GM12878 (cell line): ENCODE results near the gene ZNF850. TPM values are rescaled to one million over a fixed set of nuclear protein-coding genes. Genes with fewer than 3 reads are reported as not detected.

Source experiments
- ATAC-seq: fragments of 200-7000 bp; cut with Tn5 transposase; 3 replicates; pipeline ENCODE4 v1.9.1; 2020; ENCODE audit warnings: mild to moderate bottlenecking, moderate library complexity
- BruUV-seq: library from RNA; stranded (reverse); fragments of 400-500 nt; replicated peaks from 2 replicates; lab custom pipeline; 2021; lab: Mats Ljungman, UMichigan
- CTCF ChIA-PET: fragments of 300-600 bp; sonication (Branson Sonifier 250); formaldehyde crosslinking; extraction: SDS; loops from one replicate; lab custom pipeline; 2021; ENCODE audit warnings: inconsistent platforms; lab: Yijun Ruan, JAX
- POLR2A ChIA-PET: fragments of 350-600 bp; formaldehyde crosslinking; extraction: SDS; loops from one replicate; lab custom pipeline; 2021; ENCODE audit warnings: inconsistent platforms; lab: Charles Lee
- RAD21 ChIA-PET: fragments of 300-600 bp; sonication (Branson Sonifier 250); formaldehyde crosslinking; loops from one replicate; lab custom pipeline; 2023; ENCODE audit warnings: antibody characterized with exemption; ENCODE audit not compliant: unreplicated experiment; lab: Charles Lee
- SMC1A ChIA-PET: fragments of 300-600 bp; sonication (Branson Sonifier 250); formaldehyde crosslinking; loops from one replicate; lab custom pipeline; 2023; ENCODE audit not compliant: unreplicated experiment, uncharacterized antibody; lab: Charles Lee
- DNase-seq: peaks from one replicate; pipeline ENCODE4 v3.0.0-alpha.2; 2011; ENCODE audit warnings: low read depth, low spot score
- FAIRE-seq: peaks from 3 replicates; lab custom pipeline; 2011; peaks lifted over from hg19 to GRCh38; lab: Jason Lieb, UNC
- H2AFZ ChIP-seq: 2 replicates; pipeline ENCODE4 v1.6.0; 2011; ENCODE audit warnings: low read depth, low read length, control low read depth; ENCODE audit not compliant: control insufficient read depth
- H3K27ac ChIP-seq: 2 replicates; pipeline ENCODE4 v1.5.1; 2011; ENCODE audit warnings: control low read depth; ENCODE audit not compliant: control insufficient read depth, insufficient read depth
- H3K27me3 ChIP-seq, 2 experiments: replicated peaks in 1 of 2; 2 replicates each; pipeline versions ENCODE4 v1.6.0 to v1.6.1; 2011; ENCODE audit warnings: low read length in 1 of 2; ENCODE audit not compliant: control insufficient read depth in 2 of 2, insufficient read depth in 2 of 2
- H3K36me3 ChIP-seq, 2 experiments: 2 replicates each; pipeline ENCODE4 v1.5.1; 2011; ENCODE audit warnings: low read length in 1 of 2; ENCODE audit not compliant: control insufficient read depth in 2 of 2, insufficient read depth in 2 of 2
- H3K4me1 ChIP-seq: 2 replicates; pipeline ENCODE4 v1.6.1; 2011; ENCODE audit warnings: mild to moderate bottlenecking, low read length, moderate library complexity, mixed read lengths; ENCODE audit not compliant: control insufficient read depth, insufficient read depth
- H3K4me2 ChIP-seq: 2 replicates; pipeline ENCODE4 v1.6.0; 2011; ENCODE audit warnings: control low read depth; ENCODE audit not compliant: control insufficient read depth, insufficient read depth
- H3K4me3 ChIP-seq: fragments of 200-600 bp; sonication (generic); 2 replicates; pipeline ENCODE4 v1.5.1; 2016
- H3K79me2 ChIP-seq: 2 replicates; pipeline ENCODE4 v1.6.0; 2011; ENCODE audit warnings: low read length; ENCODE audit not compliant: control insufficient read depth, insufficient read depth
- H3K9ac ChIP-seq: 2 replicates; pipeline ENCODE4 v1.8.0; 2011; ENCODE audit warnings: low read length, control low read depth, mixed read lengths; ENCODE audit not compliant: control insufficient read depth, insufficient read depth
- H3K9me3 ChIP-seq: replicated peaks from 3 replicates; pipeline ENCODE4 v1.5.1; 2011; ENCODE audit warnings: mild to moderate bottlenecking, low read length; ENCODE audit not compliant: control insufficient read depth, insufficient read depth
- H4K20me1 ChIP-seq: 2 replicates; pipeline ENCODE4 v1.6.0; 2011; ENCODE audit not compliant: control insufficient read depth, insufficient read depth
- ATF7 ChIP-seq: fragments of 450-650 bp; IDR thresholded peaks from 2 replicates; pipeline ENCODE4 v1.6.1; 2016; ENCODE audit warnings: low read depth, mild to moderate bottlenecking
- HCFC1 ChIP-seq: fragments of 150-350 bp; IDR thresholded peaks from 2 replicates; pipeline ENCODE4 v1.6.1; 2014; ENCODE audit warnings: low read length
- HDGF ChIP-seq: fragments of 450-650 bp; IDR thresholded peaks from 2 replicates; pipeline ENCODE4 v1.6.1; 2016; ENCODE audit warnings: antibody characterized with exemption
- IRF3 ChIP-seq: fragments of 450-650 bp; IDR thresholded peaks from 2 replicates; pipeline ENCODE4 v1.6.1; 2014; ENCODE audit warnings: mild to moderate bottlenecking
- MEF2A ChIP-seq: IDR thresholded peaks from 2 replicates; pipeline ENCODE4 v1.6.1; 2011; ENCODE audit warnings: low read depth, mild to moderate bottlenecking, low read length, moderate library complexity; ENCODE audit not compliant: insufficient read depth
- POLR2AphosphoS2 ChIP-seq: IDR thresholded peaks from 2 replicates; pipeline ENCODE4 v1.6.1; 2011; ENCODE audit warnings: low read depth, mild to moderate bottlenecking, low read length, improper control_type of control experiment, moderate library complexity
- RB1 ChIP-seq: fragments of 450-650 bp; formaldehyde crosslinking; IDR thresholded peaks from 2 replicates; pipeline ENCODE4 v1.6.1; 2017; ENCODE audit warnings: mild to moderate bottlenecking, borderline replicate concordance
- RCOR1 ChIP-seq: conservative IDR thresholded peaks from 2 replicates; pipeline ENCODE4 v1.6.1; 2012; ENCODE audit warnings: low read depth, low read length, improper control_type of control experiment
- SREBF1 ChIP-seq: IDR thresholded peaks from 2 replicates; pipeline ENCODE4 v1.6.1; 2012; ENCODE audit warnings: mild to moderate bottlenecking, low read length
- ZBED1 ChIP-seq: IDR thresholded peaks from 2 replicates; pipeline ENCODE4 v1.6.1; 2016; ENCODE audit warnings: borderline replicate concordance
- ZNF24 ChIP-seq: fragments of 450-650 bp; IDR thresholded peaks from 2 replicates; pipeline ENCODE4 v1.6.1; 2017; ENCODE audit warnings: antibody characterized with exemption, mild to moderate bottlenecking
- WGBS: methylation state at CpG from one replicate; pipeline ENCODE4 v1.1.6; 2016; ENCODE audit warnings: low lambda C conversion rate; ENCODE audit not compliant: insufficient replicate concordance, insufficient coverage; ENCODE audit errors: missing lambda C conversion rate; 5-methylcytosine and 5-hydroxymethylcytosine counted together
- in situ Hi-C: fragments of 300-500 bp; cut with MboI; formaldehyde crosslinking; loops from 9 replicates; pipeline ENCODE4 v1.14.3; 2018; ENCODE audit warnings: mixed read lengths
- intact Hi-C: fragments of 100-400 bp; cut with micrococcal nuclease; formaldehyde crosslinking; loops from one replicate; pipeline ENCODE4 v1.14.2; 2022; ENCODE audit not compliant: unreplicated experiment
- polyA plus RNA-seq, 11 experiments: library from polyadenylated mRNA; depleted of rRNA in 4 of 11; unstranded in 6 of 11; stranded (reverse) in 5 of 11; fragments of >200 nt; fragmentation: Nextera tagmentation in 4 of 11; fragmentation: Illumina TruSeq in 1 of 11; extraction: Ambion mirVana in 4 of 11; extraction: Trizol in 1 of 11; gene quantifications; 1 replicate in 1 of 11; 2 replicates in 10 of 11; pipeline versions ENCODE4 v1.2.1 to v1.2.3, GENCODE V29; 2011 to 2016; ENCODE audit warnings: inconsistent platforms in 2 of 11, missing spikeins in 2 of 11, low read depth in 1 of 11
- total RNA-seq, 4 experiments: library from RNA; depleted of rRNA in 3 of 4; stranded (reverse); fragments of >200 nt in 3 of 4; fragmentation: Illumina TruSeq in 1 of 4; extraction: Trizol in 1 of 4; gene quantifications; 2 replicates each; pipeline versions ENCODE4 v1.2.1 to v1.2.3, GENCODE V29; 2013 to 2021
- TF ChIP-seq, protein P1 (sequence below): fragments of 450-650 bp; formaldehyde crosslinking; IDR thresholded peaks from 2 replicates; pipeline ENCODE4 v1.5.0; 2022; ENCODE audit warnings: mild to moderate bottlenecking, missing genetic modification characterization

Gene ZNF850
- total and polyA plus RNA-seq, 10 of the 15 experiments (the other 5 are each of a cell fraction or from before 2014, with no cell fraction given), result 0.44 to 6.4 (median 2.5) TPM

GRCh38 chr19:36674201-36674600 is 98.4 kb downstream of the ZNF850 start:
- TF ChIP-seq RB1 (no peak), SREBF1 (no peak), ZNF24 (no peak), MEF2A (no peak), ZBED1 (no peak), ATF7 (no peak), POLR2AphosphoS2 (no peak), RCOR1 (no peak)
- intact Hi-C loops (no loop called here), in situ Hi-C loops (no loop called here)
- Histone ChIP-seq H3K27ac (no peak overlapping the region), H3K36me3 (no peaks in the 10 kb centered on the region; a peak in 1 of 4 replicates), H3K4me3 (no peak overlapping the region), H3K4me2 (no peak overlapping the region), H3K4me1 (no peaks in the 10 kb centered on the region), H2AFZ (no peak overlapping the region), H4K20me1 (no peaks in the 10 kb centered on the region), H3K9ac (no peak overlapping the region), H3K9me3 (peaks cover 4% of the 10 kb centered on the region; the same call in 2 of the 3 replicates), H3K79me2 (no peaks in the 10 kb centered on the region), H3K27me3 (no peaks in the 10 kb centered on the region)
- whole genome bisulfite sequencing, result 50% methylated on average over 2 of the region's 2 CpGs
- ATAC-seq (no peak), DNase-seq (no peak), FAIRE-seq (no peak)
- ChIA-PET POLR2A (no interaction called here), CTCF (no interaction called here), SMC1A (no interaction called here), RAD21 (no interaction called here)
- BruUV-seq, result no TSS peak

DNA sequence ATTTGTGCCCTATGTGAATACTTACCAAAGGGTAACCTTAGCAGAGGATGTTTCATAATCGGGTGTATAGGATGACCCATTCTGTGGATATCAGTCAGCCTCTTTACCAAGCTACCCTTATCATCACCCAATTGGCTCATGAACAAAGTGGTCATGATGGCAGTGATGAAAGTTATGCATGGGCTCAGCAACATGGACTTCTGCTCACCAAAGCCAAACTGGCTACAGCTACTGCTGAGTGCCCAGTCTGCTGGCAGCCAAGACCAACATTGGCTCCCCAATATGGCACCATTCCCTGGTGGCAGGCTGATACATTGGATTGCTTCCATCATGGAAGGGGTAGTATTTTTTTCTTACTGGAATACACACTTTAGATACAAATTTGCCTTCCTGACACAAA is 100.2 kb downstream of the ZNF850 start:
- Histone ChIP-seq H3K4me2 (no peak overlapping the region), H3K9ac (no peak overlapping the region), H3K27me3 (no peaks in the 10 kb centered on the region), H3K79me2 (no peaks in the 10 kb centered on the region), H2AFZ (no peak overlapping the region), H3K9me3 (peaks cover 4% of the 10 kb centered on the region; the same call in 2 of the 3 replicates), H3K27ac (no peak overlapping the region), H3K36me3 (no peaks in the 10 kb centered on the region), H4K20me1 (no peaks in the 10 kb centered on the region), H3K4me1 (no peaks in the 10 kb centered on the region; the same call in 1 of the 2 replicates), H3K4me3 (no peak overlapping the region)
- 100% methylated on average over 1 of the region's 1 CpG for WGBS
- in situ Hi-C loops, result no loop called here
- ATAC-seq, result no peak
- no TSS peak for BruUV-seq
- intact Hi-C loops, result no loop called here
- ChIA-PET SMC1A (no interaction called here), POLR2A (no interaction called here), RAD21 (no interaction called here), CTCF (no interaction called here)
- no peak for FAIRE-seq
- no peak for DNase-seq
- TF ChIP-seq, protein P1, sequence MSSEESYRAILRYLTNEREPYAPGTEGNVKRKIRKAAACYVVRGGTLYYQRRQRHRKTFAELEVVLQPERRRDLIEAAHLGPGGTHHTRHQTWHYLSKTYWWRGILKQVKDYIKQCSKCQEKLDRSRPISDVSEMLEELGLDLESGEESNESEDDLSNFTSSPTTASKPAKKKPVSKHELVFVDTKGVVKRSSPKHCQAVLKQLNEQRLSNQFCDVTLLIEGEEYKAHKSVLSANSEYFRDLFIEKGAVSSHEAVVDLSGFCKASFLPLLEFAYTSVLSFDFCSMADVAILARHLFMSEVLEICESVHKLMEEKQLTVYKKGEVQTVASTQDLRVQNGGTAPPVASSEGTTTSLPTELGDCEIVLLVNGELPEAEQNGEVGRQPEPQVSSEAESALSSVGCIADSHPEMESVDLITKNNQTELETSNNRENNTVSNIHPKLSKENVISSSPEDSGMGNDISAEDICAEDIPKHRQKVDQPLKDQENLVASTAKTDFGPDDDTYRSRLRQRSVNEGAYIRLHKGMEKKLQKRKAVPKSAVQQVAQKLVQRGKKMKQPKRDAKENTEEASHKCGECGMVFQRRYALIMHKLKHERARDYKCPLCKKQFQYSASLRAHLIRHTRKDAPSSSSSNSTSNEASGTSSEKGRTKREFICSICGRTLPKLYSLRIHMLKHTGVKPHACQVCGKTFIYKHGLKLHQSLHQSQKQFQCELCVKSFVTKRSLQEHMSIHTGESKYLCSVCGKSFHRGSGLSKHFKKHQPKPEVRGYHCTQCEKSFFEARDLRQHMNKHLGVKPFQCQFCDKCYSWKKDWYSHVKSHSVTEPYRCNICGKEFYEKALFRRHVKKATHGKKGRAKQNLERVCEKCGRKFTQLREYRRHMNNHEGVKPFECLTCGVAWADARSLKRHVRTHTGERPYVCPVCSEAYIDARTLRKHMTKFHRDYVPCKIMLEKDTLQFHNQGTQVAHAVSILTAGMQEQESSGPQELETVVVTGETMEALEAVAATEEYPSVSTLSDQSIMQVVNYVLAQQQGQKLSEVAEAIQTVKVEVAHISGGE, result no peak
- no peak for TF ChIP-seq IRF3
- TF ChIP-seq HCFC1, result no peak
- TF ChIP-seq HDGF, result no peak
